MM.1S (cell line): ENCODE data around the gene SH3D19.

ENCODE experiments used
- DNase-seq: peaks from one replicate; pipeline ENCODE4 v3.0.0-alpha.2; 2015
- H2AFZ ChIP-seq: fragments of 300-600 bp; sonication (generic); 2 replicates; pipeline ENCODE4 v1.6.0; 2016; ENCODE audit warnings: antibody characterized with exemption, low read length
- H3F3A ChIP-seq: fragments of 300-600 bp; sonication (generic); 2 replicates; pipeline ENCODE4 v1.6.1; 2016; ENCODE audit warnings: mild to moderate bottlenecking, antibody characterized with exemption, low read length, moderate library complexity, mixed read lengths; ENCODE audit not compliant: insufficient read depth
- H3K27ac ChIP-seq: fragments of 300-600 bp; sonication (generic); 2 replicates; pipeline ENCODE4 v1.5.1; 2016; ENCODE audit warnings: mild to moderate bottlenecking, low read length
- H3K27me3 ChIP-seq: fragments of 300-600 bp; sonication (generic); replicated peaks from 2 replicates; pipeline ENCODE4 v1.6.0; 2016; ENCODE audit warnings: low read length; ENCODE audit not compliant: insufficient read depth
- H3K36me3 ChIP-seq: fragments of 300-600 bp; sonication (generic); replicated peaks from 2 replicates; pipeline ENCODE4 v1.6.1; 2016; ENCODE audit warnings: mild to moderate bottlenecking, low read length, mixed read lengths; ENCODE audit not compliant: insufficient read depth
- H3K4me1 ChIP-seq: fragments of 300-600 bp; sonication (generic); 2 replicates; pipeline ENCODE4 v1.6.1; 2016; ENCODE audit warnings: low read length, mixed read lengths
- H3K4me2 ChIP-seq: fragments of 300-600 bp; sonication (generic); 2 replicates; pipeline ENCODE4 v1.6.0; 2016; ENCODE audit warnings: low read depth, low read length
- H3K4me3 ChIP-seq: fragments of 300-600 bp; sonication (generic); 2 replicates; pipeline ENCODE4 v1.5.1; 2016; ENCODE audit warnings: low read length, mixed read lengths
- H3K79me2 ChIP-seq: fragments of 300-600 bp; sonication (generic); 2 replicates; pipeline ENCODE4 v1.6.1; 2016; ENCODE audit warnings: mixed run types, low read length, mixed read lengths
- H3K9ac ChIP-seq: fragments of 300-600 bp; sonication (generic); 2 replicates; pipeline ENCODE4 v1.6.1; 2016; ENCODE audit warnings: low read length, mixed read lengths
- H3K9me2 ChIP-seq: fragments of 300-600 bp; sonication (generic); replicated peaks from 2 replicates; pipeline ENCODE4 v1.6.1; 2016; ENCODE audit warnings: mild to moderate bottlenecking, low read length, mixed read lengths; ENCODE audit not compliant: insufficient read depth
- H3K9me3 ChIP-seq: fragments of 300-600 bp; sonication (generic); replicated peaks from 2 replicates; pipeline ENCODE4 v1.6.1; 2016; ENCODE audit warnings: mild to moderate bottlenecking, low read length, mixed read lengths; ENCODE audit not compliant: insufficient read depth
- H4K20me1 ChIP-seq: fragments of 300-600 bp; sonication (generic); 2 replicates; pipeline ENCODE4 v1.6.1; 2016; ENCODE audit warnings: mild to moderate bottlenecking, low read length, moderate library complexity, mixed read lengths; ENCODE audit not compliant: insufficient read depth
- EZH2 ChIP-seq: fragments of 300-600 bp; sonication (generic); optimal IDR thresholded peaks from 2 replicates; pipeline ENCODE3; 2017; ENCODE audit warnings: low read depth, mild to moderate bottlenecking, antibody characterized with exemption, low read length, mixed read lengths
- EZH2phosphoT487 ChIP-seq: fragments of 300-600 bp; sonication (generic); IDR thresholded peaks from 2 replicates; pipeline ENCODE4 v1.6.1; 2018; ENCODE audit warnings: antibody characterized with exemption, low read length
- TF ChIP-seq, protein P1 (sequence below): fragments of 300-600 bp; sonication (generic); IDR thresholded peaks from 2 replicates; pipeline ENCODE4 v1.5.1; 2016; ENCODE audit warnings: antibody characterized with exemption, low read length, mixed read lengths

SH3D19 gene

DNA sequence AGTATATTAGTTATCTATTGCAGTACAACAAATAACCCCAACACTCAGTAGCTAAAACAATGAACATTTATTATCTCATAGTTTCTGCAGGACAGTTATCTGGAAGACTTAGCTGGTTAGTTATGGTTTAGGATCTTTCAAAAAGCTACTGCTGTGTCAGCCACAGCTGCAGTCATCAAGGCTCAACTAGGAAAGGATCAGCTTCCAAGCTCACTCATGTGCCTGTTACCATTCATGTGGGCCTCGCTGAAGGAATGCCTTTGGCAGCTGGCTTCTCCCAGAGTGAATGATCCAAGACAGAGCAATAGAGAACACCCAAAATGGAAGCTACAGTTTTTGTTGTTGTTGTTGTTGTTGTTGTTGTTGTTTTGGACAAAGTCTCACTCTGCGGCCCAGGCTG, 62.0 kb downstream of the SH3D19 start:
- H3K79me2 ChIP-seq = no peaks in the 10 kb centered on the region
- H3K36me3 ChIP-seq = no peaks in the 10 kb centered on the region
- H3K9me3 ChIP-seq = no peaks in the 10 kb centered on the region
- no peaks in the 10 kb centered on the region for H4K20me1 ChIP-seq
- no peaks in the 10 kb centered on the region for H3K4me1 ChIP-seq
- H3K27ac ChIP-seq = no peak overlapping the region
- H3K4me2 ChIP-seq = no peak overlapping the region
- no peak overlapping the region for H3K4me3 ChIP-seq
- no peak overlapping the region for H2AFZ ChIP-seq
- H3F3A ChIP-seq = no peaks in the 10 kb centered on the region
- no peaks in the 10 kb centered on the region for H3K27me3 ChIP-seq
- TF ChIP-seq EZH2 (no peak), EZH2phosphoT487 (no peak)
- TF ChIP-seq, protein P1, sequence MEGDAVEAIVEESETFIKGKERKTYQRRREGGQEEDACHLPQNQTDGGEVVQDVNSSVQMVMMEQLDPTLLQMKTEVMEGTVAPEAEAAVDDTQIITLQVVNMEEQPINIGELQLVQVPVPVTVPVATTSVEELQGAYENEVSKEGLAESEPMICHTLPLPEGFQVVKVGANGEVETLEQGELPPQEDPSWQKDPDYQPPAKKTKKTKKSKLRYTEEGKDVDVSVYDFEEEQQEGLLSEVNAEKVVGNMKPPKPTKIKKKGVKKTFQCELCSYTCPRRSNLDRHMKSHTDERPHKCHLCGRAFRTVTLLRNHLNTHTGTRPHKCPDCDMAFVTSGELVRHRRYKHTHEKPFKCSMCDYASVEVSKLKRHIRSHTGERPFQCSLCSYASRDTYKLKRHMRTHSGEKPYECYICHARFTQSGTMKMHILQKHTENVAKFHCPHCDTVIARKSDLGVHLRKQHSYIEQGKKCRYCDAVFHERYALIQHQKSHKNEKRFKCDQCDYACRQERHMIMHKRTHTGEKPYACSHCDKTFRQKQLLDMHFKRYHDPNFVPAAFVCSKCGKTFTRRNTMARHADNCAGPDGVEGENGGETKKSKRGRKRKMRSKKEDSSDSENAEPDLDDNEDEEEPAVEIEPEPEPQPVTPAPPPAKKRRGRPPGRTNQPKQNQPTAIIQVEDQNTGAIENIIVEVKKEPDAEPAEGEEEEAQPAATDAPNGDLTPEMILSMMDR = no peak
- DNase-seq = no peak
- H3K9me2 ChIP-seq = no peaks in the 10 kb centered on the region
- no peak overlapping the region for H3K9ac ChIP-seq

DNA sequence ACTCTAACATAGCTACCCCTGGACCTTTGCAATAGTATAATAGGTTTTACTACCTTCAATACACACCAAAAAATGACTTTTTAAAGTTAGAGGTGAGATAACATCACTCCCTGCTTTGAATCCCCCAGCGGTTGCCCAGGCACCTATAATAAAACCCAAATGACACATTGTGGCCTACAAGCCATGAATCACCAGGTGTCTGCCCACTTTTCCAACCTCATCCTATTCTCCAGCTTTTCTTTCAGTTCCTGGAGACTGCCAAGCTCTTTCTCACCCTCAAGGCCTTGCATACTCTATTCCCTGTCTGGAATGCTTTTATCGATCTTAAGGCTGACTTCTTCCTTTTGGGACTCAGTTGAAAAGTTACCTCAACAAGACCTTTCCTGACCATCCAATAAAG, 64.9 kb downstream of the SH3D19 start:
- Histone ChIP-seq H3K36me3 (no peaks in the 10 kb centered on the region), H2AFZ (no peak overlapping the region), H3K9me2 (no peaks in the 10 kb centered on the region), H3K9ac (no peak overlapping the region), H3K79me2 (no peaks in the 10 kb centered on the region), H3K9me3 (no peaks in the 10 kb centered on the region), H3K27ac (no peak overlapping the region), H3F3A (no peaks in the 10 kb centered on the region), H3K27me3 (no peaks in the 10 kb centered on the region), H3K4me3 (no peak overlapping the region), H3K4me2 (no peak overlapping the region), H4K20me1 (no peaks in the 10 kb centered on the region), H3K4me1 (no peaks in the 10 kb centered on the region)
- no peak for DNase-seq
- TF ChIP-seq, protein P1 = no peak
- TF ChIP-seq EZH2 (no peak), EZH2phosphoT487 (no peak)

DNA sequence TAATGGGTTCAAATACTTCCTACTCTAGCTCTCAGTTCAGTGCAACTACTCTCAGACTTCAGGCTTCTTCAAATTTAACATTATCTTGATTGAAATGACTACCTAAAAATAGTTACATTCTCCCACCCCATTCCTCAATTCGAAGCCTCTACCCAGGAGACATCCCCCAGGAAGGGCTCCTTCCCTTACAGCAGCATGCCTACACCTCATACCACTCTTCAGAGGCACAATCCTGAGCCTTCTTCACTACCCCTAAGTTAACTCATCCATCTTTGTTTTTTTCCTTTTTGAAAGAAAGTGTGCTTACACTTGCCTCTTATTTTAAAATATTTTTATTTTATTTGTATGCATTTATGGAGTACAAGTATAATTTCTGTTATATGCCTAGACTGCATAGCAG, 65.7 kb downstream of the SH3D19 start:
- Histone ChIP-seq H3K4me2 (no peak overlapping the region), H3K27ac (no peak overlapping the region), H3K9me2 (no peaks in the 10 kb centered on the region), H3K36me3 (no peaks in the 10 kb centered on the region), H3K9me3 (no peaks in the 10 kb centered on the region), H3K27me3 (no peaks in the 10 kb centered on the region), H3F3A (no peaks in the 10 kb centered on the region), H3K9ac (no peak overlapping the region), H3K4me1 (no peaks in the 10 kb centered on the region), H2AFZ (no peak overlapping the region), H3K79me2 (no peaks in the 10 kb centered on the region), H4K20me1 (no peaks in the 10 kb centered on the region), H3K4me3 (no peak overlapping the region)
- no peak for TF ChIP-seq EZH2
- TF ChIP-seq EZH2phosphoT487 = no peak
- TF ChIP-seq, protein P1 = no peak
- no peak for DNase-seq
